Coronary artery (tissue), 2 donors: ENCODE measurements around the gene CCNG2.

ENCODE experiments used
- DNase-seq: peaks from one replicate; pipeline ENCODE4 v3.0.0-alpha.2; 2017; ENCODE audit warnings: low spot score
- H3K27ac ChIP-seq, 2 donors: fragments of 200-600 bp; sonication (generic); one replicate each; pipeline ENCODE4 v1.5.1; 2016 to 2019
- H3K4me3 ChIP-seq: fragments of 200-600 bp; sonication (generic); 2 replicates; pipeline ENCODE4 v1.5.1; 2016; ENCODE audit warnings: mild to moderate bottlenecking, moderate library complexity
- TF ChIP-seq, protein P1 (sequence below): fragments of 200-600 bp; sonication (generic); IDR thresholded peaks from one replicate; pipeline ENCODE4 v1.5.1; 2019; ENCODE audit warnings: antibody characterized with exemption

Gene CCNG2

DNA sequence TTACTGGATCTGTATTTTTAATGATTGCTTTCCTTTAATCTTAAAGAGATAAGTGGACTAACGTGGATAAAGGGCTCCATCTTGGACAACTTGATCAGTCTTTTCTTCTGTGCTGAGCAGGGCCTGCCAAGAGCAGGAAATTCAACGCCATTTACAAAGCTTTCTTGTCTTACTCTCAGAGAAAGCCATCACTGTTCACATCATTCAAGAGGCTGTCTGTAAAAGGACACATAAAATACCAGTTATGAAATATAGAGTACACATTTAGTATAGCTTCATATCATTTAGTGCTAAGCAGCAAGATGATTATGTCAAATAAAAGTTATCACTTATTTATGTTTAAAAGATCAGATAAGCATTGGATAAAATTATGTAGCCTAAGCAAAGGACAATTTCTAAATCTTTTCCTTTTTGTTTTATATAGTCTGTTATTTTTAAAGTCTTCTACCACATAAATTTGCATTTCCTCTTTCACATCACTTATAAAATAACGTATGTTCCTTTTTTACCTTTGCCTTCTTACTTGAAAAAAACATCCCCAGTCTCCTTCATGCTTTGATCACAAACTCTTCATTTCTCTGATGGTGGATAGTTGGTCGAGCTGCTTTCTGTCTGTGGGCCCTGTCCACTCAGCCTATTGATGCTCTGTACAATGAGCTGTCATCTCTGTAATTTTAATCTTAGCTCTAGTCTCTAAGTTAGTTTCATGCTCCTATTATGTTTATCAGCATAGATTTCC, 2.1 kb upstream of the CCNG2 start:
- DNase-seq = no peak
- H3K4me3 ChIP-seq = no peak overlapping the region
- TF ChIP-seq, protein P1, sequence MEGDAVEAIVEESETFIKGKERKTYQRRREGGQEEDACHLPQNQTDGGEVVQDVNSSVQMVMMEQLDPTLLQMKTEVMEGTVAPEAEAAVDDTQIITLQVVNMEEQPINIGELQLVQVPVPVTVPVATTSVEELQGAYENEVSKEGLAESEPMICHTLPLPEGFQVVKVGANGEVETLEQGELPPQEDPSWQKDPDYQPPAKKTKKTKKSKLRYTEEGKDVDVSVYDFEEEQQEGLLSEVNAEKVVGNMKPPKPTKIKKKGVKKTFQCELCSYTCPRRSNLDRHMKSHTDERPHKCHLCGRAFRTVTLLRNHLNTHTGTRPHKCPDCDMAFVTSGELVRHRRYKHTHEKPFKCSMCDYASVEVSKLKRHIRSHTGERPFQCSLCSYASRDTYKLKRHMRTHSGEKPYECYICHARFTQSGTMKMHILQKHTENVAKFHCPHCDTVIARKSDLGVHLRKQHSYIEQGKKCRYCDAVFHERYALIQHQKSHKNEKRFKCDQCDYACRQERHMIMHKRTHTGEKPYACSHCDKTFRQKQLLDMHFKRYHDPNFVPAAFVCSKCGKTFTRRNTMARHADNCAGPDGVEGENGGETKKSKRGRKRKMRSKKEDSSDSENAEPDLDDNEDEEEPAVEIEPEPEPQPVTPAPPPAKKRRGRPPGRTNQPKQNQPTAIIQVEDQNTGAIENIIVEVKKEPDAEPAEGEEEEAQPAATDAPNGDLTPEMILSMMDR = no peak
- no peak overlapping the region for H3K27ac ChIP-seq

DNA sequence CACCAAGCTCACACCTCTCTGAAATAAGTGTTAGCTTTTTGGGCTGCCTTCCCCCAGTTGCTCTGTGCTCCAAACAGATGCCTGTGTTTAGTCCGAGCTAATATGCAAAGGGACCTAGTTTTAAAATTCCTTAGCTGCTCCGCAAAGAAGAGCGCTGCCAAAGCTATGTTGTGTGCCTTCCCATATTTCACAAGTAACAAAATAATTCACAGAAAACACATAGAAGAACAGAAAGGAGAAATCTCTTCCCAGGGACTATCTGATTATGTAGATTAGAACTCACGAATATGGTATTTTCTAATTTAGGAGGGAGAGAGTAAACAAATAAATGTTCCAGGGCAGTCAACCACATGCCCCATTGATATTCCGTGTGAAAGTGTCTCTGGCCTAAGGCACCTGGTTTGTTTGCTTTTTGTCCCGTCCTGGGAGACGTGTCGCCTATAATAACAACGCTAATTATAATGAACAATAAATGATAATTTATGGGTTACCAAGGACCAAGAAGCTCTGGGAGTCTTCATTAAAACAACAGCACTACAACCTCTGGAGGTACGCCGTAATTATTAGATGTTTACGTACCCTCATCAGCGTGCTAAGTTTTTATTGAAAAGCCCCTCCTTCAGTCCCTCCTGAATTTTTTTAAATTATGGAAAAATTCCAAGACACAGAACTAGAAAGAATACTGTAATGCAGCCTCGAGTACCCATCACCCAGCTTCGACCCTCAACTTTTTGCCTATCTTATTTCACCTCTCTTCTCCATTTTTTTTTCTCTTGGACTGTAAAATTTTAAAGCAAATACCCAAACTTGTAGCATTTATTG, 1.2 kb upstream of the CCNG2 start:
- DNase-seq = no peak
- Histone ChIP-seq H3K27ac (peak overlapping the region; percentile 6 to 61), H3K4me3 (peak overlapping the region; percentile 98)
- TF ChIP-seq, protein P1 = no peak

DNA sequence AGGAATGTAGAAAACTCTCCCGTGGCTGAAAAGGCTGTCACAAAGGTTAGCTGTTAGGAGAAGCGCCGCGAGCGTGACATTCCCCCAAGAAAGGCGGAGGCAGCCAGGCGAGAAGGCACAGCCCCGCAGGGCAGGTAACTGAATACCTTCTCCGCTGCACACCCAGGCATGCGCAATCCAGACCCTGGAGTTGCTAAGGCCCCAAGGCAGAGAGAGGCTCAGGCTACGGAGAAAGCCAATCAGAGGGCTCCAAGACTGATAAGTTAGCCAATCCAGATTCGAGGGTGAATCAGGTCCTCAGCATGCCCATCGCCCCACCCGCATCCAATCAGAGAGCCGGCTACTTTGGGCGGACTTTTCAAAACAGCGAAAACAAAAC, 485 bp upstream of the CCNG2 start:
- peak overlapping the region; percentile 98 for H3K4me3 ChIP-seq

DNA sequence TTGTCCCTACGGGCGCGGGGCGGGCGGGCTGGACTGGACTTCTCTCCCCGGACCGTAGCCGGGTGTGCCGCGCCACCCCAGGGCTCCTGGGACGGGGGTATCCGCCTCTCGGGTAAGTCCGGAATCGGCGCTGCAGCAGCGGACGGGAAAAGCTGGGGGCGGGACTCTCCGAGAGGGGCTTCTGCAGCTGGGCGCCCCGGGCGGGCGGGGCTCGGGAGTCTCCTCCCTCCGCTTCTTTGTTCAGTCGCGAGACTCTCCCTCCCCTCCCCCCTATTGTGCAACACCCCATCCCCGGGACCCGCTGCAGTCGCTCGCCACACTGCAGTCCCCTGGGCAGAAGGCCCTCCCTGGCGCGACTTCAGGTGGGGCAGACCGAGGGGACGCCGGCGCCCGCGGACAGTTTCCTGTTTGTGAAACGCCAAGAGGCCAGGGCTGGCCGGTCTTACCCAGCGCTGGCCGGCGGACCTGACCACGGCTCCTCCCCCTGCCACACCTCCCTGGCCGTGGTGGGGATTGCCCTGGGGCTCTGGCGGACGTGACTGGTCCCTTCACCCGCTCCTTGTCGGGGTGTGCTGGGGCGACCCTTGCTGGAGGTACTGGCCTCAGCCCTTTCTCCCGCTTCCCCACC, 966 bp downstream of the CCNG2 start:
- DNase-seq = peak; percentile 94
- Histone ChIP-seq H3K4me3 (peak overlapping the region; percentile 98), H3K27ac (peak overlapping the region; percentile 98 to 99)
- TF ChIP-seq, protein P1 = no peak

More for the DNA sequence above, 485 bp upstream of the CCNG2 start:
- TF ChIP-seq, protein P1 = no peak
- H3K27ac ChIP-seq = peak overlapping the region; percentile 98 to 99
- peak; percentile 99 for DNase-seq

DNA sequence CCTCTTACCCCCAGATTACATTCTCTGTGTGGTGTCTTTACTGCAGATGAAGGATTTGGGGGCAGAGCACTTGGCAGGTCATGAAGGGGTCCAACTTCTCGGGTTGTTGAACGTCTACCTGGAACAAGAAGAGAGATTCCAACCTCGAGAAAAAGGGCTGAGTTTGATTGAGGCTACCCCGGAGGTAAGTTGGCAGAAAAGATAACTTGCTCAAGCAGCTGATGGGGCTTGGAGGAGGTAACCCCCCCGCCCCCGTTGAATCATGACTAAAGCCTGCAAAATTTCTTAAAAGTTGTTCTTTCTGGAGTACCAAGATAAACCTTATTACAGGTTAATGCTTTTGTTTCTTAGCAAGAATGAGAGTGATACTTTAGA, 1.5 kb downstream of the CCNG2 start:
- TF ChIP-seq, protein P1 = no peak
- peak overlapping the region; percentile 98 for H3K4me3 ChIP-seq
- no peak for DNase-seq
- H3K27ac ChIP-seq = peak overlapping the region; percentile 98 to 99

DNA sequence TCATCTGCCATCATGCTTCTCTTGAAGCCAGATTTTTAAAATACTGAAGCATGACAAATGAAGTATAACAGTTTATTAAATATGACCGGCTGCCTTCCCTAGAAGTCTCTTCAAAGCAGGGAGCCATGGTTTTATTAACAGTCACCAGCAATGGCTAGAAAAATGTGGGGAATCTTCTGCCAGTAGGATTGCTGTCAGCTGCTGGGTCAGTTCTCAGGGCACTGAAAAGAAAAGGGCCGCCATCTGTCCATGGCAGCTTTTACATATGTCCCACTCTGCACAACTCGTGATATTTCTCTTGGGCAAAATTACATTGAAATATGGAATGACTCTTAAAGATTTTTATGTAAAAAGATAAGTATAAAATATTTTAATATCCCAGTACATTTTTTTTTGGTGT, 2.8 kb downstream of the CCNG2 start:
- no peak overlapping the region for H3K27ac ChIP-seq
- DNase-seq = no peak
- TF ChIP-seq, protein P1 = no peak
- no peak overlapping the region for H3K4me3 ChIP-seq
